Vagina (tissue), 2 donors: ENCODE data around the gene SNRNP200.

Experiments
- CTCF ChIP-seq, 3 experiments: fragments of 450-650 bp in 2 of 3; fragments of 200-600 bp in 1 of 3; sonication (generic) in 1 of 3; IDR thresholded peaks; one replicate each; pipeline ENCODE4 v1.5.1; 2017 to 2019; ENCODE audit warnings: antibody characterized with exemption in 3 of 3, mild to moderate bottlenecking in 2 of 3, moderate library complexity in 2 of 3
- POLR2AphosphoS5 ChIP-seq, 2 donors: sonication (generic); formaldehyde crosslinking; IDR thresholded peaks; one replicate each; pipeline ENCODE4 v1.9.0; 2017; ENCODE audit warnings: antibody characterized with exemption in 2 of 2, mild to moderate bottlenecking in 2 of 2, low read depth in 1 of 2; ENCODE audit not compliant: insufficient read depth in 1 of 2

GRCh38 chr2:96265349-96265839 lies 40.0 kb downstream of the SNRNP200 start:
- TF ChIP-seq POLR2AphosphoS5 (IDR thresholded peaks at IDR 0.05; ENCODE audit: insufficient read depth in 1 of 2, low read depth in 1 of 2) (no peak), CTCF (IDR thresholded peaks at IDR 0.05) (no peak)
